Measurements from ENCODE around the gene TGFBRAP1. TPM values are rescaled to one million over a fixed set of nuclear protein-coding genes. Genes with fewer than 3 reads are reported as not detected.
A peak's percentile ranks its signal among the peaks of the same experiment; 100 is the strongest.

TGFBRAP1 gene
- polyA plus RNA-seq, 4 donors: 6.0 to 13.9 (median 7.8) TPM

GRCh38 chr2:105290981-105291660, 38.4 kb downstream of the TGFBRAP1 start:
- DNase-seq (no peak), FAIRE-seq (no peak)
- H3K36me3 ChIP-seq (ENCODE audit: control insufficient read depth in 3 of 3, insufficient read depth in 2 of 3, low read depth in 1 of 3, low read length in 3 of 3): peaks cover 15 to 37% (median 24%) of the 10 kb centered on the region in 3 donors
- no peaks in the 10 kb centered on the region for H3K27me3 ChIP-seq (ENCODE audit: control insufficient read depth in 3 of 3, insufficient read depth in 3 of 3, low read length in 3 of 3)
- no peaks in the 10 kb centered on the region for H3K4me1 ChIP-seq (ENCODE audit: control insufficient read depth in 3 of 3, insufficient read depth in 2 of 3, low read depth in 1 of 3, low read length in 2 of 3)
- no peak overlapping the region for H3K4me3 ChIP-seq (ENCODE audit: low read depth in 1 of 3, low read length in 3 of 3)
- no peaks in the 10 kb centered on the region for H3K9me3 ChIP-seq (ENCODE audit: control insufficient read depth in 2 of 2, insufficient read depth in 1 of 2, low read depth in 1 of 2, low read length in 1 of 2)
- H3K27ac ChIP-seq (ENCODE audit: low read depth in 1 of 3, low read length in 2 of 3): no peak overlapping the region
- WGBS, 3 donors: 95 to 97% (median 95%) methylated on average over 6 of the region's 6 CpGs

- FAIRE-seq (no peak), DNase-seq (no peak)
- no peaks in the 10 kb centered on the region for H3K9me3 ChIP-seq (ENCODE audit: control insufficient read depth in 2 of 2, insufficient read depth in 1 of 2, low read depth in 1 of 2, low read length in 1 of 2)
- H3K36me3 ChIP-seq (ENCODE audit: control insufficient read depth in 3 of 3, insufficient read depth in 2 of 3, low read depth in 1 of 3, low read length in 3 of 3): peaks cover 12 to 42% (median 27%) of the 10 kb centered on the region in 3 donors
- 89 to 96% (median 96%) methylated on average over 7 of the region's 7 CpGs for WGBS, 3 donors
- no peak overlapping the region for H3K4me3 ChIP-seq (ENCODE audit: low read depth in 1 of 3, low read length in 3 of 3)
- H3K4me1 ChIP-seq (ENCODE audit: control insufficient read depth in 3 of 3, insufficient read depth in 2 of 3, low read depth in 1 of 3, low read length in 2 of 3): no peaks in the 10 kb centered on the region
- no peaks in the 10 kb centered on the region for H3K27me3 ChIP-seq (ENCODE audit: control insufficient read depth in 3 of 3, insufficient read depth in 3 of 3, low read length in 3 of 3)
- no peak overlapping the region for H3K27ac ChIP-seq (ENCODE audit: low read depth in 1 of 3, low read length in 2 of 3)
Observed at GRCh38 chr2:105288133-105288532, 41.4 kb downstream of the TGFBRAP1 start.

- Histone ChIP-seq H3K27me3 (ENCODE audit: control insufficient read depth in 3 of 3, insufficient read depth in 3 of 3, low read length in 3 of 3) (no peaks in the 10 kb centered on the region), H3K27ac (ENCODE audit: low read depth in 1 of 3, low read length in 2 of 3) (no peak overlapping the region), H3K4me3 (ENCODE audit: low read depth in 1 of 3, low read length in 3 of 3) (no peak overlapping the region), H3K9me3 (ENCODE audit: control insufficient read depth in 2 of 2, insufficient read depth in 1 of 2, low read depth in 1 of 2, low read length in 1 of 2) (no peaks in the 10 kb centered on the region), H3K4me1 (ENCODE audit: control insufficient read depth in 3 of 3, insufficient read depth in 2 of 3, low read depth in 1 of 3, low read length in 2 of 3) (no peaks in the 10 kb centered on the region), H3K36me3 (ENCODE audit: control insufficient read depth in 3 of 3, insufficient read depth in 2 of 3, low read depth in 1 of 3, low read length in 3 of 3) (peaks cover 12 to 42% (median 27%) of the 10 kb centered on the region in 3 donors)
- 60 to 62% (median 60%) methylated on average over 5 of the region's 5 CpGs for WGBS, 3 donors
- DNase-seq: peak; percentile 22 to 31
- FAIRE-seq: no peak
Observed at GRCh38 chr2:105287692-105288091, 41.8 kb downstream of the TGFBRAP1 start.

GRCh38 chr2:105283532-105283931, 46.0 kb downstream of the TGFBRAP1 start:
- Histone ChIP-seq H3K4me1 (ENCODE audit: control insufficient read depth in 3 of 3, insufficient read depth in 2 of 3, low read depth in 1 of 3, low read length in 2 of 3) (no peaks in the 10 kb centered on the region), H3K27ac (ENCODE audit: low read depth in 1 of 3, low read length in 2 of 3) (no peak overlapping the region), H3K36me3 (ENCODE audit: control insufficient read depth in 3 of 3, insufficient read depth in 2 of 3, low read depth in 1 of 3, low read length in 3 of 3) (peaks cover 8 to 56% (median 18%) of the 10 kb centered on the region in 3 donors), H3K9me3 (ENCODE audit: control insufficient read depth in 2 of 2, insufficient read depth in 1 of 2, low read depth in 1 of 2, low read length in 1 of 2) (no peaks in the 10 kb centered on the region), H3K27me3 (ENCODE audit: control insufficient read depth in 3 of 3, insufficient read depth in 3 of 3, low read length in 3 of 3) (no peaks in the 10 kb centered on the region), H3K4me3 (ENCODE audit: low read depth in 1 of 3, low read length in 3 of 3) (no peak overlapping the region)
- FAIRE-seq (no peak), DNase-seq (no peak)
- WGBS, 3 donors: 82 to 96% (median 95%) methylated on average over 4 of the region's 4 CpGs

- H3K27ac ChIP-seq (ENCODE audit: low read depth in 1 of 3, low read length in 2 of 3): no peak overlapping the region
- H3K36me3 ChIP-seq (ENCODE audit: control insufficient read depth in 3 of 3, insufficient read depth in 2 of 3, low read depth in 1 of 3, low read length in 3 of 3): peaks cover 3 to 62% (median 12%) of the 10 kb centered on the region in 3 donors
- no peaks in the 10 kb centered on the region for H3K27me3 ChIP-seq (ENCODE audit: control insufficient read depth in 3 of 3, insufficient read depth in 3 of 3, low read length in 3 of 3)
- H3K9me3 ChIP-seq (ENCODE audit: control insufficient read depth in 2 of 2, insufficient read depth in 1 of 2, low read depth in 1 of 2, low read length in 1 of 2): no peaks in the 10 kb centered on the region
- H3K4me1 ChIP-seq (ENCODE audit: control insufficient read depth in 3 of 3, insufficient read depth in 2 of 3, low read depth in 1 of 3, low read length in 2 of 3): no peaks in the 10 kb centered on the region
- 89 to 94% (median 91%) methylated on average over 10 of the region's 10 CpGs for WGBS, 3 donors
- FAIRE-seq (no peak), DNase-seq (no peak)
- H3K4me3 ChIP-seq (ENCODE audit: low read depth in 1 of 3, low read length in 3 of 3): no peak overlapping the region
Observed at GRCh38 chr2:105280281-105280680, 49.3 kb downstream of the TGFBRAP1 start.

GRCh38 chr2:105279126-105279525, 50.4 kb downstream of the TGFBRAP1 start:
- Histone ChIP-seq H3K4me3 (ENCODE audit: low read depth in 1 of 3, low read length in 3 of 3) (no peak overlapping the region), H3K9me3 (ENCODE audit: control insufficient read depth in 2 of 2, insufficient read depth in 1 of 2, low read depth in 1 of 2, low read length in 1 of 2) (no peaks in the 10 kb centered on the region), H3K36me3 (ENCODE audit: control insufficient read depth in 3 of 3, insufficient read depth in 2 of 3, low read depth in 1 of 3, low read length in 3 of 3) (peaks cover 3 to 65% (median 20%) of the 10 kb centered on the region in 3 donors), H3K4me1 (ENCODE audit: control insufficient read depth in 3 of 3, insufficient read depth in 2 of 3, low read depth in 1 of 3, low read length in 2 of 3) (no peaks in the 10 kb centered on the region), H3K27me3 (ENCODE audit: control insufficient read depth in 3 of 3, insufficient read depth in 3 of 3, low read length in 3 of 3) (no peaks in the 10 kb centered on the region), H3K27ac (ENCODE audit: low read depth in 1 of 3, low read length in 2 of 3) (no peak overlapping the region)
- 96 to 100% (median 99%) methylated on average over 1 of the region's 1 CpG for WGBS, 3 donors
- no peak for FAIRE-seq
- DNase-seq: no peak

- Histone ChIP-seq H3K9me3 (ENCODE audit: control insufficient read depth in 2 of 2, insufficient read depth in 1 of 2, low read depth in 1 of 2, low read length in 1 of 2) (no peaks in the 10 kb centered on the region), H3K4me3 (ENCODE audit: low read depth in 1 of 3, low read length in 3 of 3) (no peak overlapping the region), H3K4me1 (ENCODE audit: control insufficient read depth in 3 of 3, insufficient read depth in 2 of 3, low read depth in 1 of 3, low read length in 2 of 3) (no peaks in the 10 kb centered on the region), H3K27me3 (ENCODE audit: control insufficient read depth in 3 of 3, insufficient read depth in 3 of 3, low read length in 3 of 3) (no peaks in the 10 kb centered on the region), H3K27ac (ENCODE audit: low read depth in 1 of 3, low read length in 2 of 3) (no peak overlapping the region), H3K36me3 (ENCODE audit: control insufficient read depth in 3 of 3, insufficient read depth in 2 of 3, low read depth in 1 of 3, low read length in 3 of 3) (peaks cover 3 to 64% (median 19%) of the 10 kb centered on the region in 3 donors)
- WGBS, 3 donors: 75 to 80% (median 76%) methylated on average over 5 of the region's 5 CpGs
- no peak for DNase-seq
- no peak for FAIRE-seq
Observed at GRCh38 chr2:105278654-105279053, 50.9 kb downstream of the TGFBRAP1 start.

GRCh38 chr2:105274046-105274445, 55.5 kb downstream of the TGFBRAP1 start:
- DNase-seq (no peak), FAIRE-seq (no peak)
- H3K4me3 ChIP-seq (ENCODE audit: low read depth in 1 of 3, low read length in 3 of 3): no peak overlapping the region
- no peaks in the 10 kb centered on the region for H3K27me3 ChIP-seq (ENCODE audit: control insufficient read depth in 3 of 3, insufficient read depth in 3 of 3, low read length in 3 of 3)
- H3K36me3 ChIP-seq (ENCODE audit: control insufficient read depth in 3 of 3, insufficient read depth in 2 of 3, low read depth in 1 of 3, low read length in 3 of 3): peaks cover 9 to 67% (median 20%) of the 10 kb centered on the region in 3 donors
- H3K27ac ChIP-seq (ENCODE audit: low read depth in 1 of 3, low read length in 2 of 3): no peak overlapping the region
- H3K4me1 ChIP-seq (ENCODE audit: control insufficient read depth in 3 of 3, insufficient read depth in 2 of 3, low read depth in 1 of 3, low read length in 2 of 3): no peaks in the 10 kb centered on the region
- 79 to 88% (median 87%) methylated on average over 4 of the region's 4 CpGs for WGBS, 3 donors
- H3K9me3 ChIP-seq (ENCODE audit: control insufficient read depth in 2 of 2, insufficient read depth in 1 of 2, low read depth in 1 of 2, low read length in 1 of 2): no peaks in the 10 kb centered on the region

- peaks cover 9 to 65% (median 20%) of the 10 kb centered on the region in 3 donors for H3K36me3 ChIP-seq (ENCODE audit: control insufficient read depth in 3 of 3, insufficient read depth in 2 of 3, low read depth in 1 of 3, low read length in 3 of 3)
- no peak overlapping the region for H3K27ac ChIP-seq (ENCODE audit: low read depth in 1 of 3, low read length in 2 of 3)
- H3K4me1 ChIP-seq (ENCODE audit: control insufficient read depth in 3 of 3, insufficient read depth in 2 of 3, low read depth in 1 of 3, low read length in 2 of 3): no peaks in the 10 kb centered on the region
- 81 to 84% (median 81%) methylated on average over 9 of the region's 9 CpGs for WGBS, 3 donors
- peak in 1 of 2 donors; percentile 35 for DNase-seq
- FAIRE-seq: no peak
- no peaks in the 10 kb centered on the region for H3K27me3 ChIP-seq (ENCODE audit: control insufficient read depth in 3 of 3, insufficient read depth in 3 of 3, low read length in 3 of 3)
- H3K4me3 ChIP-seq (ENCODE audit: low read depth in 1 of 3, low read length in 3 of 3): no peak overlapping the region
- no peaks in the 10 kb centered on the region for H3K9me3 ChIP-seq (ENCODE audit: control insufficient read depth in 2 of 2, insufficient read depth in 1 of 2, low read depth in 1 of 2, low read length in 1 of 2)
Observed at GRCh38 chr2:105272176-105272575, 57.4 kb downstream of the TGFBRAP1 start.
